ENCODE data around the gene SLC35F4. TPM values are rescaled to one million over a fixed set of nuclear protein-coding genes. Genes with fewer than 3 reads are reported as not detected.

Gene SLC35F4
- total and polyA plus RNA-seq, 3 experiments from 2014 or later = not detected

- Histone ChIP-seq H3K27me3 (ENCODE audit: insufficient read depth, low read length, poor library complexity, severe bottlenecking) (no peaks in the 10 kb centered on the region), H3K4me3 (ENCODE audit: low read length) (no peak overlapping the region), H3K9me3 (ENCODE audit: low read length) (no peaks in the 10 kb centered on the region), H3K36me3 (ENCODE audit: insufficient read depth, low read length) (no peaks in the 10 kb centered on the region), H3K4me1 (ENCODE audit: insufficient read depth, low read length) (no peaks in the 10 kb centered on the region), H3K27ac (ENCODE audit: low read depth, low read length) (no peak overlapping the region)
- Mint-ChIP-seq H3K9me3 (peaks cover 0 to 6% (median 0%) of the 10 kb centered on the region in 5 donors), H3K27ac (no peak overlapping the region), H3K4me1 (no peaks in the 10 kb centered on the region), H3K36me3 (no peaks in the 10 kb centered on the region), H3K4me3 (no peak overlapping the region), H3K27me3 (peaks cover 0 to 5% of the 10 kb centered on the region in 2 donors)
- DNase-seq = no peak
- CTCF ChIA-PET = no interaction called here
- POLR2A ChIA-PET = no interaction called here
Observed at GRCh38 chr14:57656853-57657252, 209.0 kb downstream of the SLC35F4 start.

- CTCF ChIA-PET = no interaction called here
- POLR2A ChIA-PET = no interaction called here
Observed at GRCh38 chr14:57652769-57653168, 213.1 kb downstream of the SLC35F4 start.

GRCh38 chr14:57641776-57642175 is 224.1 kb downstream of the SLC35F4 start:
- Histone ChIP-seq H3K27me3 (ENCODE audit: insufficient read depth, low read length, poor library complexity, severe bottlenecking) (no peaks in the 10 kb centered on the region), H3K4me3 (ENCODE audit: low read length) (no peak overlapping the region), H3K9me3 (ENCODE audit: low read length) (no peaks in the 10 kb centered on the region), H3K4me1 (ENCODE audit: insufficient read depth, low read length) (no peaks in the 10 kb centered on the region), H3K36me3 (ENCODE audit: insufficient read depth, low read length) (no peaks in the 10 kb centered on the region), H3K27ac (ENCODE audit: low read depth, low read length) (no peak overlapping the region)
- Mint-ChIP-seq H3K27me3 (no peaks in the 10 kb centered on the region), H3K27ac (no peak overlapping the region), H3K4me1 (no peaks in the 10 kb centered on the region), H3K9me3 (peaks cover 0 to 2% (median 0%) of the 10 kb centered on the region in 5 donors), H3K4me3 (no peak overlapping the region), H3K36me3 (no peaks in the 10 kb centered on the region)
- no peak for DNase-seq
- ChIA-PET CTCF (no interaction called here), POLR2A (no interaction called here)

More at GRCh38 chr14:57652769-57653168, 213.1 kb downstream of the SLC35F4 start:
- no peak for DNase-seq
- Mint-ChIP-seq H3K27me3 (peaks cover 0 to 5% of the 10 kb centered on the region in 2 donors), H3K27ac (no peak overlapping the region), H3K4me1 (no peaks in the 10 kb centered on the region), H3K36me3 (no peaks in the 10 kb centered on the region), H3K4me3 (no peak overlapping the region), H3K9me3 (peaks cover 0 to 6% (median 2%) of the 10 kb centered on the region in 5 donors)
- H3K36me3 ChIP-seq (ENCODE audit: insufficient read depth, low read length) = no peaks in the 10 kb centered on the region
- no peak overlapping the region for H3K27ac ChIP-seq (ENCODE audit: low read depth, low read length)
- no peak overlapping the region for H3K4me3 ChIP-seq (ENCODE audit: low read length)
- no peaks in the 10 kb centered on the region for H3K9me3 ChIP-seq (ENCODE audit: low read length)
- H3K27me3 ChIP-seq (ENCODE audit: insufficient read depth, low read length, poor library complexity, severe bottlenecking) = no peaks in the 10 kb centered on the region
- H3K4me1 ChIP-seq (ENCODE audit: insufficient read depth, low read length) = no peaks in the 10 kb centered on the region

- Histone ChIP-seq H3K4me3 (ENCODE audit: low read length) (no peak overlapping the region), H3K27me3 (ENCODE audit: insufficient read depth, low read length, poor library complexity, severe bottlenecking) (no peaks in the 10 kb centered on the region), H3K4me1 (ENCODE audit: insufficient read depth, low read length) (no peaks in the 10 kb centered on the region), H3K9me3 (ENCODE audit: low read length) (no peaks in the 10 kb centered on the region), H3K27ac (ENCODE audit: low read depth, low read length) (no peak overlapping the region), H3K36me3 (ENCODE audit: insufficient read depth, low read length) (no peaks in the 10 kb centered on the region)
- H3K36me3 Mint-ChIP-seq = no peaks in the 10 kb centered on the region
- no peak overlapping the region for H3K27ac Mint-ChIP-seq
- no peaks in the 10 kb centered on the region for H3K27me3 Mint-ChIP-seq
- DNase-seq = no peak
- no peaks in the 10 kb centered on the region for H3K4me1 Mint-ChIP-seq
- POLR2A ChIA-PET = no interaction called here
- H3K4me3 Mint-ChIP-seq = no peak overlapping the region
- CTCF ChIA-PET = no interaction called here
- H3K9me3 Mint-ChIP-seq = peaks cover 0 to 2% (median 0%) of the 10 kb centered on the region in 5 donors
Observed at GRCh38 chr14:57640036-57640435, 225.9 kb downstream of the SLC35F4 start.

- Histone ChIP-seq H3K27me3 (ENCODE audit: insufficient read depth, low read length, poor library complexity, severe bottlenecking) (no peaks in the 10 kb centered on the region), H3K4me1 (ENCODE audit: insufficient read depth, low read length) (no peaks in the 10 kb centered on the region), H3K27ac (ENCODE audit: low read depth, low read length) (no peak overlapping the region), H3K36me3 (ENCODE audit: insufficient read depth, low read length) (no peaks in the 10 kb centered on the region), H3K9me3 (ENCODE audit: low read length) (no peaks in the 10 kb centered on the region), H3K4me3 (ENCODE audit: low read length) (no peak overlapping the region)
- H3K27me3 Mint-ChIP-seq = no peaks in the 10 kb centered on the region
- DNase-seq = no peak
- H3K4me3 Mint-ChIP-seq = no peak overlapping the region
- H3K9me3 Mint-ChIP-seq = peaks cover 0 to 2% (median 0%) of the 10 kb centered on the region in 5 donors
- H3K36me3 Mint-ChIP-seq = no peaks in the 10 kb centered on the region
- ChIA-PET POLR2A (no interaction called here), CTCF (no interaction called here)
- H3K27ac Mint-ChIP-seq = no peak overlapping the region
- H3K4me1 Mint-ChIP-seq = no peaks in the 10 kb centered on the region
Observed at GRCh38 chr14:57637901-57638300, 228.0 kb downstream of the SLC35F4 start.

- DNase-seq = no peak
- Mint-ChIP-seq H3K27ac (no peak overlapping the region), H3K4me3 (no peak overlapping the region), H3K27me3 (no peaks in the 10 kb centered on the region), H3K36me3 (no peaks in the 10 kb centered on the region), H3K9me3 (peaks cover 0 to 4% (median 0%) of the 10 kb centered on the region in 5 donors), H3K4me1 (no peaks in the 10 kb centered on the region)
- ChIA-PET POLR2A (no interaction called here), CTCF (no interaction called here)
- Histone ChIP-seq H3K4me1 (ENCODE audit: insufficient read depth, low read length) (no peaks in the 10 kb centered on the region), H3K4me3 (ENCODE audit: low read length) (no peak overlapping the region), H3K27ac (ENCODE audit: low read depth, low read length) (no peak overlapping the region), H3K27me3 (ENCODE audit: insufficient read depth, low read length, poor library complexity, severe bottlenecking) (no peaks in the 10 kb centered on the region), H3K36me3 (ENCODE audit: insufficient read depth, low read length) (no peaks in the 10 kb centered on the region), H3K9me3 (ENCODE audit: low read length) (no peaks in the 10 kb centered on the region)
Observed at GRCh38 chr14:57634335-57634734, 231.6 kb downstream of the SLC35F4 start.

- Mint-ChIP-seq H3K4me1 (no peaks in the 10 kb centered on the region), H3K27me3 (no peaks in the 10 kb centered on the region), H3K4me3 (no peak overlapping the region), H3K36me3 (no peaks in the 10 kb centered on the region), H3K9me3 (peaks cover 0 to 4% (median 2%) of the 10 kb centered on the region in 5 donors), H3K27ac (no peak overlapping the region)
- Histone ChIP-seq H3K27ac (ENCODE audit: low read depth, low read length) (no peak overlapping the region), H3K27me3 (ENCODE audit: insufficient read depth, low read length, poor library complexity, severe bottlenecking) (no peaks in the 10 kb centered on the region), H3K4me1 (ENCODE audit: insufficient read depth, low read length) (no peaks in the 10 kb centered on the region), H3K36me3 (ENCODE audit: insufficient read depth, low read length) (no peaks in the 10 kb centered on the region), H3K4me3 (ENCODE audit: low read length) (no peak overlapping the region), H3K9me3 (ENCODE audit: low read length) (no peaks in the 10 kb centered on the region)
- no peak for DNase-seq
- CTCF ChIA-PET = no interaction called here
- POLR2A ChIA-PET = no interaction called here
Observed at GRCh38 chr14:57632649-57633048, 233.2 kb downstream of the SLC35F4 start.

- H3K4me3 ChIP-seq (ENCODE audit: low read length) = no peak overlapping the region
- H3K36me3 Mint-ChIP-seq = no peaks in the 10 kb centered on the region
- H3K27me3 ChIP-seq (ENCODE audit: insufficient read depth, low read length, poor library complexity, severe bottlenecking) = no peaks in the 10 kb centered on the region
Observed at GRCh38 chr14:57617510-57617909, 248.4 kb downstream of the SLC35F4 start.

GRCh38 chr14:57612946-57613345 is 252.9 kb downstream of the SLC35F4 start:
- Mint-ChIP-seq H3K4me3 (no peak overlapping the region), H3K27me3 (peaks cover 3 to 6% of the 10 kb centered on the region in 2 donors), H3K36me3 (no peaks in the 10 kb centered on the region), H3K4me1 (no peaks in the 10 kb centered on the region), H3K27ac (no peak overlapping the region), H3K9me3 (peaks cover 0 to 8% (median 7%) of the 10 kb centered on the region in 5 donors)
- H3K27me3 ChIP-seq (ENCODE audit: insufficient read depth, low read length, poor library complexity, severe bottlenecking) = no peaks in the 10 kb centered on the region
- H3K4me3 ChIP-seq (ENCODE audit: low read length) = no peak overlapping the region
- ChIA-PET POLR2A (no interaction called here), CTCF (no interaction called here)
- DNase-seq = no peak
- no peak overlapping the region for H3K27ac ChIP-seq (ENCODE audit: low read depth, low read length)
- no peaks in the 10 kb centered on the region for H3K4me1 ChIP-seq (ENCODE audit: insufficient read depth, low read length)
- H3K36me3 ChIP-seq (ENCODE audit: insufficient read depth, low read length) = no peaks in the 10 kb centered on the region
- no peaks in the 10 kb centered on the region for H3K9me3 ChIP-seq (ENCODE audit: low read length)

More at GRCh38 chr14:57617510-57617909, 248.4 kb downstream of the SLC35F4 start:
- H3K9me3 ChIP-seq (ENCODE audit: low read length) = no peaks in the 10 kb centered on the region
- Mint-ChIP-seq H3K9me3 (peaks cover 4 to 17% (median 5%) of the 10 kb centered on the region in 5 donors), H3K4me1 (no peaks in the 10 kb centered on the region), H3K4me3 (no peak overlapping the region), H3K27me3 (peaks cover 0 to 8% of the 10 kb centered on the region in 2 donors), H3K27ac (no peak overlapping the region)
- H3K4me1 ChIP-seq (ENCODE audit: insufficient read depth, low read length) = no peaks in the 10 kb centered on the region
- ChIA-PET CTCF (no interaction called here), POLR2A (no interaction called here)
- DNase-seq = no peak
- no peaks in the 10 kb centered on the region for H3K36me3 ChIP-seq (ENCODE audit: insufficient read depth, low read length)
- no peak overlapping the region for H3K27ac ChIP-seq (ENCODE audit: low read depth, low read length)
